Measurements from ENCODE around the gene PMPCA.

Gene PMPCA

GRCh38 chr9:136463578-136463977 lies 53.1 kb downstream of the PMPCA start:
- no peak for DNase-seq

GRCh38 chr9:136464241-136464640 lies 53.8 kb downstream of the PMPCA start:
- no peak for DNase-seq

- no peak for DNase-seq
Observed at GRCh38 chr9:136465500-136466154, 55.2 kb downstream of the PMPCA start.

- no peak for DNase-seq
Observed at GRCh38 chr9:136466155-136466541, 55.7 kb downstream of the PMPCA start.

- DNase-seq: no peak
Observed at GRCh38 chr9:136467766-136468165, 57.3 kb downstream of the PMPCA start.

GRCh38 chr9:136470356-136470755 lies 59.9 kb downstream of the PMPCA start:
- no peak for DNase-seq

GRCh38 chr9:136470792-136471469 lies 60.5 kb downstream of the PMPCA start:
- DNase-seq: no peak

GRCh38 chr9:136471802-136472487 lies 61.5 kb downstream of the PMPCA start:
- DNase-seq: no peak

GRCh38 chr9:136472640-136473353 lies 62.3 kb downstream of the PMPCA start:
- no peak for DNase-seq

GRCh38 chr9:136473354-136473721 lies 62.9 kb downstream of the PMPCA start:
- no peak for DNase-seq

All from NCI-H1436 treated with DMSO at 0.1 percent for 48 hours (cell line).